Endometrial microvascular endothelial cells (primary cell): Measurements from ENCODE around the gene TMEM125. TPM values are rescaled to one million over a fixed set of nuclear protein-coding genes. Genes with fewer than 3 reads are reported as not detected.

Experiments
- in situ Hi-C: cut with HindIII; loops from 2 replicates; pipeline ENCODE4 v1.10.0; 2017; ENCODE audit warnings: low sequenced_read_pairs, low pct_unique_long_range_greater_than_20kb; ENCODE audit errors: inconsistent ontology term
- total RNA-seq: library from RNA; depleted of rRNA; stranded (reverse); fragments of >200 nt; gene quantifications from one replicate; pipeline ENCODE4 v1.2.3, GENCODE V29; 2015; ENCODE audit errors: inconsistent ontology term

TMEM125 gene
- total RNA-seq, 1 donor from 2014 or later, result not detected

DNA sequence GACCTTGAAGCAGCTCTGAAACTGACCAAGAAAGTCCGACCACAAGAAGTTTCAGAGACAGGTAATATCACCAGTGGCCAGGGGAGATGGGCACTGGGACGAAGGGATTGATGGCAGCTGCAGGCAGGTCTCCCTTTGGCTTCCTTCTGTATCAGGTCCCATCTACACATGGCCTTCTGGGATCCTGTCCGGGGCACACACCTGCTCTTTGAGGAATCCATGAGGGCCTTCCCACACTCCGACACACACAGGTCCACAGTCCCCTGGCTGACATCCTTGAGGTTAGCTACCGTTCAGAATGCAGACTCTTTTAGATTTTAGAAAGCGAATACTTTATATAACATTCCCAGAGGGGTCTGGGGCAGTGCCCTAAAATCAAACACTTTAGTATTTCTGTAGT is 26.5 kb upstream of the TMEM125 start:
- in situ Hi-C loops, result no loop called here

DNA sequence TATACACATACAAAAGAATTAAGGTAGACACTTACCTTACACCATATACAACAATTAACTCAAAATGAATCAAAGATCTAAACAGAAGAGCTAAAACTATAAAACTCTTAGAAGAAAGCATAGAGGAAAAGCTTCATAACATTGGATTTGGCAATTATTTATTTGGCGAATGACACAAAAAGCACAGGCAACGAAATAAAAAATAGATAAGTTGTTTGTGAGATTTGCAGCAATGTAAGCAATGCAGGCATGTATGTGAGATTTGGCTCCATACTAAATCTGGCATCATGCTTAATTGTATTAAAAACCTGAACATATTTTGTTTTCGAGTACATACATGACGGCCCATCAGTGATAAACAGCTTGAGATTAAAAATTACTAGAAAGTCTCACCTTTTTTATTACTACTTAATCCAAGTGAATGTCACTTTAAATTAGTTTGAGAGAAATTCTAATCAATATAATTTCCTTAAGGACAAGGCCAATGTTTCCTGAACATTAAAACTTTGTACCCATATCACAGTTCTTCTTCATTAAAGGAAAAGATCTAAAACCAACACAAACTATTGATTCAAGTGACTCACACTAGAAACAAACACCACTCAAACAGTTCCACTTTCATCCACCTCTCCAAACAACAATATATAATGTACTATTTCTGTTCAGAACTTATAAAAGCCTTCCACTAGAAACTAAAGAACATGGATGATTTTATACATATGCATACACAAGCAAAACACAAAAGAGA is 23.1 kb upstream of the TMEM125 start:
- in situ Hi-C loops, result no loop called here

DNA sequence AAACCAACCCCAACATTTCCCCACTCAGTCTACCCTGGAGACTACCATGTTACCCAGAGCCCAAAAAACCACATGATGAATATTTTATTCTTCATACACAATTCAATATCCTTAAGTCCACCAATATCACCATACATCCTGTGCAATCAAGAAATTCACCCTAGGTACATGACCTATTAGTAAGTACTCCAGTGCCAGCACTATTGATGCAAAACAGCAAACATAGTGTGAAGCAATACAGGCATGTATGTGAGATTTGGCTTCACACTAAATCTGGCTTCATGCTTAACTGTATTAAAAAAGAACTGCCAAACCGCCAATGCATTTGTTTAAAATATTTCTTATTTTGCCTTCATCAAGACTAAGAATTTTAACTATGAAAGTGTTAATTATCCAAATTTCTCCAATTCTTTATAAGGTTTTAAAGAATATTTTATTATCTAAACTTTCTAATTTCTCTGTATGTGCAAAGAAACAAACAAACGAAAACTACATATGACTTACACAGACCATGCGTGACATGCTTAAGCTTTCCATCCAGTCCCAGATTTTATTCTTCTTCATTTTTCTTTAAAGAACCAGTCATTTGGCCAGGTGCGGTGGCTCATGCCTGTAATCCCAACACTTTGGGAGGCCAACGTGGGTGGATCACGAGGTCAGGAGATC is 22.4 kb upstream of the TMEM125 start:
- in situ Hi-C loops, result no loop called here

DNA sequence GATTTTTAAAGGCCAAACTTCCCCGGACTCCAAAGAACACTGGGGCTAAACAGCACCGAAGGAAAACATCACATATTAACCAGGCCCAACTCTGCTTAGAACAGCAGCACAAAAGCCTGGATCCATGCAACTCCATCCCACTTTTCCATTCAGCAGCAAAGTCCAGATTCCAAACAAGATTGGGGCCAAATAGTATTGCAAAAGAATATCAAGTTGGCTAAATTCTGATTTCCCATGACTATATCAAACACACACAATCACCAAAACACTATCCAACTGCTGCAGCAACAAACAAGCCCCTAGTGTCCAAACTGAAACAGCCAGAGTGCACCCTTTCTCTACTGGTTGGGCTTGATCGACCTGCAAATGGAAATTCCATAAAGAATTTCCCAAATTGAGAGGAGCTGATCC is 19.4 kb upstream of the TMEM125 start:
- in situ Hi-C loops, result no loop called here

DNA sequence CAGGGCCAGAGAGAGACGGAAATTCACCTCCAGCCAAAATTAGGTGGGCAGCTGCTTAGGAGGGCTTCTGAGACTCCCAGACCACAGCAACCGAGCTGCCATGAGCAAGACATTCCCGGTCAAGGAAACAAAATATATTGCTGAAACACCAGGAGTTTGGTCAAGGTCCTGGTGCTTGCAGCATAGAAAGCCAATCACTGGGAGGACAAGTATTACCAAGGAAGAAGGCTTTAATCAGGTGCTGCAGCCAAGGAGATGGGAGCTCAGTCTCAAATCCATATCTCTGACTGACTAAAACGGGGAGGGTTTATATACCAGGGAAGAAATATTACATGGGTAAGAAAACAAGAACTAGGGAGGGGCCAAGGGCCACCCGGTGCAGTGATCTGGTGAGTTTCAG is 18.8 kb upstream of the TMEM125 start:
- in situ Hi-C loops, result no loop called here

DNA sequence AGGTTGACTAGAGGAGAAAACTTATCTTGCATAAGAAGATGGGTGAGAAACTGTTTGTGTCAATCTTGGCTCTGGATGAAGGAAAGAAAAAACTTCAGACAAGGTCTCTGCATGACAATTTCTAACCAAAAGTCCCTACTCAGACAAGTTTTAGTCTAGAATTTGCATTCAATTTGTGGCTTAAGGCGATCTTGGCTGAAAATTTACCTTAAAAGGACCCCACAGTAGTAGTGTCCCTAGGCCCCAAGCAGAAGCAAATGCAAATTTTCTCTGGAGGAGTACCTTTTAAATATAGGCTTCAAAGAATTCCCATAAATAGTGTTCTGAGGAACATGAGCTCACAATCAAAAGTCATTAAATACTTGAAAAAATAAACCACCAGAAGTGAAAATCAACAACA is 17.6 kb upstream of the TMEM125 start:
- in situ Hi-C loops, result no loop called here

DNA sequence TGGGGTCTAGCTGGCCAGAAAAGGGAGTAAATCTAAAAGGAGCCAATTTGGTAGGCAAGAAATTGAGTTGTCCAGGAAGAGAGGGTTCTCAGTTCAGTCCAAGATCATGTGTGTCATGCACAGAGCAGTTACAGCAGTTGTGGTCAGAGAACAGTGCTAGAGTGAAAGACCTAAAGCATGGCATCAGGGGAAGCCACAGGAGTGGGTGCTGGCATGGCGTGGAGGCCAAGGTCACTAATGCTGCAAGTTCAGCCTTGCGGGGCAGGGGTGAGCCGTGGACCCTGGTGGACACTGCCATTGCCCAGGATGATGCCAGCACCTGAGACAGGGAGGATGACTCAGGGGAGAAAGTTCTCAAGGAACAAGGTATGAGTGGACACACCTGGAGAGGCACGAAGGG is 16.6 kb upstream of the TMEM125 start:
- in situ Hi-C loops, result no loop called here

DNA sequence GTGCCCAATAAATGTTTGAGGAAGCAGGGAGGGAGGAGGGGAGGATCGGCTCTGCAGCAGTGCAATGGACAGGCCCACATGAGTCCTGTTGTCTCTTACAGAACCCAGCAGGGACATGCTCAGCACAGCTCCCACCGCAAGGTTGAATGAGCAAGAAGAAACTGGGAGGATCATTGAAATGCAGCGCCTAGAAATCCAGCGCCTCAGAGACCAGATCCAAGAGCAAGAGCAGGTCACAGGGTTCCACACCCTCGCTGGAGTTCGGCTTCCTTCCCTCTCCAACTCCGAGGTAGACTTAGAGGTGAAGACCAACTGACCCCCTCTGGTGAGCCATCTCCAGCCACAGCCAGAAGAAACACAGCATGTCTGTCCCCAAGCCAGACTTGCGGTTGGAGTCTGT is 15.9 kb upstream of the TMEM125 start:
- in situ Hi-C loops, result no loop called here

DNA sequence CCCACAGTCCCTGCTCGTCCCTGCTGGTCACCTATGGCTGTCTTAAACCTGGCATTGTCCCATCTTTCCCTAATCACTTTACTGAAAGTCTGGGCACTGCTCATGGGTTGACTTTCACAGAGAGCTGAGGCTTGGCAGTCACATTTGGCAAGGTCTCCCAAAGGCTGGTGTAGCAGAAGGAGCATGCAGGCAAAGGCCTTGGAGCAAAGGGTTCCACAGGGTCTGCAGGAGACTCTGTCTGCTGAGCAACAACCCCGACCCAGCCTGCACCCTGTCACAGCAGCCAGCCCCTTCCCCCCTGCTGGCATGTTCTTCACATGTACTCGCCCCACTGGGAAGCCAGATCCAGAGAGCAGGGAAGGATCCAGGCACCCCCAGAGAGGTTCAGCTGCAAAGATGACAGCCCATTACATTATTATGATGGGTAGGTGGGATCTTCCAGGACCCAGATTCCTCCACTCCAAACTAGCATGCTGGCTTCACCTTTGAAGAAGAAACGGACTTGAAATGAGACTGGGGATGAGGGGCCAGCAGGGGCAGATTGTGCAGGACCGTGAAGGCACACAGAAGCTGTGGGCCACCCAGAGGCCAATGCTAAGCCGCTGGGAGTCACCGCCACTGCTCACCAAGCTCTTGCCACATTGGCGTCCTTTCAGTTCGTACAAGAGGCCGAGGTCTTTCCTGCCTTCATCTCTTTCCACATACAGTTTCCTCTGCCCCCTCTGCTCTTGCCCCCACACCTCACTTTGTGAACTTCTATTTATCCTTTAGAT is 14.2 kb upstream of the TMEM125 start:
- in situ Hi-C loops, result no loop called here

DNA sequence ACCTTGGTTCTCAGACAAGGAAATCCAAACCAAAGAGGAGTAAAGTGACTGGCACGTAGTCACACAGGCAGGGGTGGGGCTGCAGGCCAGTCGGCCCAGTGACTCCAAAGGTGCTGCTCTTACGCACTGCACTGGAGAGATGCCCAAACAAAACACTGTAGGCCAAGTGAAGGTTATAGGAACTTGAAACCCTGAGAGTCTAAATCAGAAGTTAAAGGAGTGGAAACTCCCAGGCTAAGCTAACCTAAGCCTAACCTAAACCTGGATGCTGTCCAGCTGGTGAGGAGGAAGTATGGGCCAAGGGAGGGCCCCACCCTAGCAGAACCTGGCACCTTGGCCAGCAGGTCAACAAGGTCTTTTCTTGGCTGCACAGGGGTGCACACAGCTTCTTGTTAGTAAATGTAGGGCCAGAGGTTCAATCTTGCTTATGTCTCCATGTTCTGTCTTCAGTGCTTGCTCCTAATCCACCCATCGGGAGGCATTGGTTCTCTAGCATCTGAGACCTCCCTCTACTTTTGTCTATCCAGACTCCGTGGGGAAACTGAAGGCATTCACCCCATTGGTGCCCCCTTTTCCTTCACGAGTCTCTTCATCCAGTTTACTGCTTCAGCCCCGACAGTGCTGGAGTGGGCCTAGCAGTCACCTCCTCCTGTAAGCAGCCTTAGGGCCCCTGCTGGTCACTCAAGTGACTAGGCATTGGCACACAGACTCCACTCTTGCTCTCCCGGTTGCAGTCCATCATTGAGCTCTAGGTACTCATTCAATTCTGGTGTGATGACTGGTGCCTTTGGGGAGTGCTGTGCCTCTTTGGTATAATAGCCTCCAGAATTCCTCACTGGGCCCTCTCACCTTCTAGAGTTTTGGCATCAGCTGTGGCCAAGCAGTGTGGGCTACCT is 12.9 kb upstream of the TMEM125 start:
- in situ Hi-C loops, result no loop called here

DNA sequence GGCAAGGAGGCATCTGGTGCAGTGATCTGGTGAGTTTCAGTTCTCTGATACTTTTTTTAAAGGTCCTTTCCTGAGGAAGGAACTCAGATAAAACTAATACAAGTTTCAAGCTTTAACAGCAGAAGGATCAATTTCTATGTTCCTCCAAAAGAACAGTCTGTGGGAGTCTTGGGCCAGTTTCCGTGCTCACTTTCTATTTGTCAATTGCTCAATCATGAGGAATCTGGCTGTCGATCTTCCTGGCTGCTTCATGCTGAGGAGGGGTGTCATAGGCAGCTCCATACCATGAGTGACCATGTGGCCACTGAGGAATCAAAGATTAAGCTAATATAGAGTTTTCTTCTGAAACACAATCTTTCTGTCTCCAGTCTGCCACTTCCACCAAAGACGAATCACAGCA is 11.4 kb upstream of the TMEM125 start:
- in situ Hi-C loops, result no loop called here

DNA sequence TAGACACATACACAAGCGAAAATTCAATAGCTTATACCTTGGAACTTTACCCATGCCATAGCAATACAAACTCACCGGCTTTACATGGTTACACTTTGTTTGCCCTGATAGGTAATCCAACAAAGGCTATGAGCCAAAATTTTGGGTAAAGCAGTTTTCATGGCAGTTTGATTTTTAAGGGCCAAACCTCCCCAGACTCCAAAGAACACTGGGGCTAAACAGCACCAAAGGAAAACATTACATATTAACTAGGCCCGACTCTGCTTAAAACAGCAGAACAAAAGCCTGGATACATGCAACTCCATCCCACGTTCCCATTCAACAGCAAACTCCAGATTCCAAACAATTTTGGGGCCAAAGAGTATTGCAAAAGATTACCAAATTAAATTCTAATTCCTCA is 4.4 kb upstream of the TMEM125 start:
- in situ Hi-C loops, result no loop called here

DNA sequence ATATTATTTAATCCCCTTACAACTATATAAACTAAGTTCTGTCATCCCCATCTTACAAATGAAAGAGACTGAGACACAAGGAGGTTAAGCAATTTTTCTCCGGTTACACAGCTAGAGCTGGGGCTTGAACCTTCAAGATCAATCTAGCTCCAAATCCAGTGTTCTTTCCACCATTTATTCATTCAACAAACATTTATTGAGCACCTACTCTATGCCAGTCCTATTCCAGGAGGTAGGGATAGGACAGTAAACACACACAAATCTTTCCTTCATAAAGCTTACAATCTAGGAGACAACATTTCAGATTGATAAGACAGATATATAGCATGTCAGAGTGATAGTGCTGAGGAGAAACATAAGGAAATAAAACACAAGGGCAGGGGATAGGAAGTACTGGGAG is 2.9 kb upstream of the TMEM125 start:
- in situ Hi-C loops, result no loop called here

DNA sequence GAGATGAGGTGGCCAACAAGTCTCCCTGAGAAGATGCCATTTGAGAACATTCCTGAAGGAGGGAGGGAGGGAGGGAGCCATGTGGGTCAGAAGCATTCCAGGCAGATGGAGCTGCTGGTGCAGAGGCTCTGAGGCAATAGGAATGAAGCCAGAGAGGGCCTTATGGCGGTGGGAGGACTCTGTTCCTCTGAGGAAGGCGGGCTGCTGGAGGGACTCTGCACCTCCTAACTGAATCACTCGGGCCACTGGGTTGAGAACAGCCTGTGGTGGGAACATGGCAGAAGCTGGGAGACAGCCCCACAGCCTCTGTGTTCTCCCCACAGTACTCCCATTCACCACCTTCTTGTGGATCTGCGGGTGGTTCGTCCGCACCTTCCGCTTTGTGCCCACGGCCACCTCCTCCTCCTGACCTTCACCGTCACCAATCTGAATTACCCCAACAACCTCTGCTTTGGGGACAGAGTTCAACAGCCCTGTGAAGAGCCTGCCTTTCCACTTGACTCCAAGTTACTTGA is 2.4 kb upstream of the TMEM125 start:
- in situ Hi-C loops, result no loop called here

DNA sequence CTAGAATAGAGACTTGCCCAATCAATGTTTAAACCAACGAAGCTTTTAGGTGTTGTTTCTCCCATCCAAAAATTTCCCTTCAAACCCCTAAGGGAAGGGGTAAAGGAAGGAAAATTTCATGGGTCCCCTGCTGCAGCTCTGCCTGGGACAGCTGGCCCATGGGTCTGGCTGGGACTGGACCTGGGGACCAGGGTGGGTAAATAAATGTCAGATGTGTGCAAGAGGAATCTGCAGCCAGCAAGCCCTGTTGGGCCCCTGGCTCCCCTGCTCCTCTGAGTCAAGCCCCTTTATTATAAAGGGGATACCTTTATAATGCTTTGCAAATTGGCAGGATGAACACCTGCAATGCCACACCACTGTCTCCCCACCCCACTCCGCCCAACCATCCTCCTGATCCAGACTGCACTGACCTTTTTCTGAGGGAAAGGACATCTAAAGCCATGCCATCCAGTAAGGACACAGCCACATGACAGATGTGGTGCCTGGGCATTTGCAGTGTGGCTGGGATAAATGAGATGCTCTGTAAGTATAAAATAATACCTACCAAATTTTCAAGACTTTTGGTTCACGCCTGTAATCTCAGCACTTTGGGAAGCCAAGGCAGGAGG is 1.9 kb upstream of the TMEM125 start:
- in situ Hi-C loops, result no loop called here

DNA sequence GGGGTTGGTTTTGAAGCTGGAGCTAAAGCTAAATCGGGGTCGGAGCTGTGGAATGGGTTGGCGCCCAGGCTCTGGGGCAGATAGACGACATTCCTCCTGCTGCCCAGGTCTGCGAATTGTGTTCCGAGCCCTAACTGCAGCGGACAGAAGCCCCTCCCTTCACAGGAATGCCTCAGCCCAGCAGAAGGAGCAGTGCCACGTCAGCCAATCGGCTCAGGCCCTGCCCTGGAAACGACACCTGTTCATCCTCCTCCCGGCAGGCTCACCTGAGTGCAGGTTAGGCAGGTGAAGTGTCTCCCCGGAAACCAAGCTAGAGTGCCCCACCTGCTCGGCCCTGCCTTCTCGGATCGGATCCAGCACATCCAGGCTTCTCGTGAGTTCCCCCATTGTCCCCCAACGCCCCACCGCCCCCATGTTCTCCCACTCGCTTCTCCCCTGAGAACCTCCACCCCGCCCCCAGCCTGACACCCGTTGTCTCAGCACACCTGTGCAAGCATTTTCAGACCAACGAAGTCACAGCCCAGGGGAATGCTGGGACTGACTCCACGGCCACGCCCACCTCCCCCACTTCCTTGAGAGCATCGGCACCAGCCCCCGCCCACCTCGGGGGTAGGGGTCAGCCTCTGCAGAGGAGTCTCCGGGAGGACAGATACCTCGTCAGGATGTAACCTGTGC is 775 bp downstream of the TMEM125 start:
- in situ Hi-C loops, result no loop called here

DNA sequence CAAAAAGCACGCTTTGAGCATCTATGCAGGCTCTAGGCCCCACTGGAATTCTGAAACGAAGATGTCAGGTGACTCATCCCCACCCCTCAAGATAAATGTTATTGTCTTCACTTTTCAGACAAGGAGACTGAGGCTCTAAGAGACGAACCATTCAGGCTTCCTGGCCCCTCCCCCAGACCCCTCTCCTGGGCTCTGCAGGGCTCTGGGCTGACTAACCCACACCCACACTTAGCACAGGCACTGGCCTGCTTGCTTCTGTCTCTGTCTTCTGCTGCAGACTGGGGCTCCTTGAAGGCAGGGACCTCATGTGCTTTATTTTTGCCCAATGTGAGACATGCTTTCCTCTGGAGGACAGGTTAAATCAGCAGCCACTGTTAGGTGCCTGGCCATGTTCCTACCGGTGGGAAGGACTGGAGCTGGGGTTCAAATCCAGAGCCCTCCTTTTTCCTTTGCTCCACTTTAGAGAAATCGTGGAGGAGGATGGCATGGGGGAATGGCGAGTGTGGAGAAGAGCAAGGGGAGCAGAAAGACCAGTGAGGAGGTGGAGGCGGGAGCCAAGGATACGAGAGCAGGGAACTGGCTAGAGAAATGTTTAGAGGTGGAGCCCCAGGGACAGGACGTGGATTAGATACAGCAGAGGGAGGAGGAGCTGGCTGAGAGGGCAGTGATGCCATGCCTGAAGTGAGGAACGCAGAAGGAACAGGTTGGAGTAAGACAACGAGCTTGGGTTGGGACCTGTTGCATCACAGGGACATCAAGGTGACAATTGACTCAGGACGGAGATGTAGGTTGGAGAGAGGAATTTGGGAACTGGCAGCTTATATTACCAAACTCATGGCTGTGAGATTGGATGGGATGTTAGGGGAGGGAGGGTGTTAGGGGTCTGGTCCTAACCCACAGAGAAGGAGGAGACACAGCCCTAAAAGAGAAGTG is 1.7 kb downstream of the TMEM125 start:
- in situ Hi-C loops, result no loop called here
